MM.1S (cell line): ENCODE data around the gene ABCB9.

Experiments used
- DNase-seq: peaks from one replicate; pipeline ENCODE4 v3.0.0-alpha.2; 2015
- H2AFZ ChIP-seq: fragments of 300-600 bp; sonication (generic); 2 replicates; pipeline ENCODE4 v1.6.0; 2016; ENCODE audit warnings: antibody characterized with exemption, low read length
- H3F3A ChIP-seq: fragments of 300-600 bp; sonication (generic); 2 replicates; pipeline ENCODE4 v1.6.1; 2016; ENCODE audit warnings: mild to moderate bottlenecking, antibody characterized with exemption, low read length, moderate library complexity, mixed read lengths; ENCODE audit not compliant: insufficient read depth
- H3K27ac ChIP-seq: fragments of 300-600 bp; sonication (generic); 2 replicates; pipeline ENCODE4 v1.5.1; 2016; ENCODE audit warnings: mild to moderate bottlenecking, low read length
- H3K27me3 ChIP-seq: fragments of 300-600 bp; sonication (generic); replicated peaks from 2 replicates; pipeline ENCODE4 v1.6.0; 2016; ENCODE audit warnings: low read length; ENCODE audit not compliant: insufficient read depth
- H3K36me3 ChIP-seq: fragments of 300-600 bp; sonication (generic); replicated peaks from 2 replicates; pipeline ENCODE4 v1.6.1; 2016; ENCODE audit warnings: mild to moderate bottlenecking, low read length, mixed read lengths; ENCODE audit not compliant: insufficient read depth
- H3K4me1 ChIP-seq: fragments of 300-600 bp; sonication (generic); 2 replicates; pipeline ENCODE4 v1.6.1; 2016; ENCODE audit warnings: low read length, mixed read lengths
- H3K4me2 ChIP-seq: fragments of 300-600 bp; sonication (generic); 2 replicates; pipeline ENCODE4 v1.6.0; 2016; ENCODE audit warnings: low read depth, low read length
- H3K4me3 ChIP-seq: fragments of 300-600 bp; sonication (generic); 2 replicates; pipeline ENCODE4 v1.5.1; 2016; ENCODE audit warnings: low read length, mixed read lengths
- H3K79me2 ChIP-seq: fragments of 300-600 bp; sonication (generic); 2 replicates; pipeline ENCODE4 v1.6.1; 2016; ENCODE audit warnings: mixed run types, low read length, mixed read lengths
- H3K9ac ChIP-seq: fragments of 300-600 bp; sonication (generic); 2 replicates; pipeline ENCODE4 v1.6.1; 2016; ENCODE audit warnings: low read length, mixed read lengths
- H3K9me2 ChIP-seq: fragments of 300-600 bp; sonication (generic); replicated peaks from 2 replicates; pipeline ENCODE4 v1.6.1; 2016; ENCODE audit warnings: mild to moderate bottlenecking, low read length, mixed read lengths; ENCODE audit not compliant: insufficient read depth
- H3K9me3 ChIP-seq: fragments of 300-600 bp; sonication (generic); replicated peaks from 2 replicates; pipeline ENCODE4 v1.6.1; 2016; ENCODE audit warnings: mild to moderate bottlenecking, low read length, mixed read lengths; ENCODE audit not compliant: insufficient read depth
- H4K20me1 ChIP-seq: fragments of 300-600 bp; sonication (generic); 2 replicates; pipeline ENCODE4 v1.6.1; 2016; ENCODE audit warnings: mild to moderate bottlenecking, low read length, moderate library complexity, mixed read lengths; ENCODE audit not compliant: insufficient read depth
- CTCF ChIP-seq: fragments of 300-600 bp; sonication (generic); IDR thresholded peaks from 2 replicates; pipeline ENCODE4 v1.5.1; 2016; ENCODE audit warnings: antibody characterized with exemption, low read length, mixed read lengths
- EZH2 ChIP-seq: fragments of 300-600 bp; sonication (generic); optimal IDR thresholded peaks from 2 replicates; pipeline ENCODE3; 2017; ENCODE audit warnings: low read depth, mild to moderate bottlenecking, antibody characterized with exemption, low read length, mixed read lengths
- EZH2phosphoT487 ChIP-seq: fragments of 300-600 bp; sonication (generic); IDR thresholded peaks from 2 replicates; pipeline ENCODE4 v1.6.1; 2018; ENCODE audit warnings: antibody characterized with exemption, low read length

ABCB9 gene

DNA sequence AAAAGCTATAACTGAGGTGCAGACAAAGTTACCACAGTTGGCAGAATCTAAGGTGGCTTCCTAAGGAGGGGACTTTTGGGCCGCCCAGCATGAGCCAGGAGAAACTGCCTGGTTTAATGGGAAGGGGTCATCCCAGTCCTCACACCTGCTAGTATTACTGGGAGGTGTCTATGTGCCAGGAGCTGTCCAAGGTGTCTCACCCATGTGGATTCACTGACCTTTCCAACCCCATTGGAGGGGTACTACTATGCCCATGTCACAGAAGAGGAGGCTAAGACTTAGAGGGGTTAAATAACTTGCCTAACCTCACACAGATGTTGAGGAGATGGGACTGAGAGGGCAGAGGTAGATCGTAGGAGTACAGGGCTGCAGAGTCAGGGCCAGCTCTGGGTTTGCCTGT lies 10.2 kb downstream of the ABCB9 start:
- Histone ChIP-seq H3K9me3 (no peaks in the 10 kb centered on the region), H3K4me2 (no peak overlapping the region), H3K4me1 (no peaks in the 10 kb centered on the region), H3K4me3 (no peak overlapping the region), H4K20me1 (no peaks in the 10 kb centered on the region), H3K9me2 (no peaks in the 10 kb centered on the region), H3K36me3 (no peaks in the 10 kb centered on the region), H3K79me2 (0 out of 2 replicates have a peak, but pooled peaks cover 4% of the 10 kb centered on the region), H3K27ac (no peak overlapping the region), H3F3A (no peaks in the 10 kb centered on the region), H2AFZ (no peak overlapping the region), H3K27me3 (no peaks in the 10 kb centered on the region), H3K9ac (no peak overlapping the region)
- no peak for TF ChIP-seq EZH2phosphoT487
- TF ChIP-seq EZH2, result no peak
- no peak for TF ChIP-seq CTCF
- DNase-seq, result no peak

DNA sequence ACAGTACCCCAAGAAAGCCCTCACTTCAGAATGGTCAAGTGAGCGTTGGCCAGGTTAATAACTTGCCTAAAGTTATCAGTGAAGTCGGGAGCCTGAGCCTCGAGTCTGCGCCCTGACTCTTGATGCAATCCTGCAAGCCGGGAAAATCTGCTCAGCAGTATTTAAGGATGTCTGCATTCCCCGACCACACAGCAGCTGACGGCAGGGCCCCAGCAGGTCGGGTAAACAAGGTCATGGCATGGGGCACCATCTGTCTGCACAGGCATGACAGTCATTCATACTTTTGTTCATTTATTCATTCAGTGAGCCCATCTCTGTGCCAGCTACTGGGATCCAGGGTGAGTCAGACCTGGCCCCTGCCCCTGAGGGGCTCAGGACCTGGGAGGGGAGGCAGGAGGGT lies 11.1 kb downstream of the ABCB9 start:
- H3K9me2 ChIP-seq, result no peaks in the 10 kb centered on the region
- no peaks in the 10 kb centered on the region for H3K9me3 ChIP-seq
- H4K20me1 ChIP-seq, result no peaks in the 10 kb centered on the region
- no peak overlapping the region for H3K4me2 ChIP-seq
- no peak for DNase-seq
- no peaks in the 10 kb centered on the region for H3K4me1 ChIP-seq
- H3K4me3 ChIP-seq, result no peak overlapping the region
- TF ChIP-seq CTCF (no peak), EZH2phosphoT487 (no peak), EZH2 (no peak)
- no peak overlapping the region for H3K27ac ChIP-seq
- no peaks in the 10 kb centered on the region for H3K36me3 ChIP-seq
- H2AFZ ChIP-seq, result no peak overlapping the region
- no peaks in the 10 kb centered on the region for H3F3A ChIP-seq
- H3K79me2 ChIP-seq, result 0 out of 2 replicates have a peak, but pooled peaks cover 4% of the 10 kb centered on the region
- H3K9ac ChIP-seq, result no peak overlapping the region
- H3K27me3 ChIP-seq, result no peaks in the 10 kb centered on the region

DNA sequence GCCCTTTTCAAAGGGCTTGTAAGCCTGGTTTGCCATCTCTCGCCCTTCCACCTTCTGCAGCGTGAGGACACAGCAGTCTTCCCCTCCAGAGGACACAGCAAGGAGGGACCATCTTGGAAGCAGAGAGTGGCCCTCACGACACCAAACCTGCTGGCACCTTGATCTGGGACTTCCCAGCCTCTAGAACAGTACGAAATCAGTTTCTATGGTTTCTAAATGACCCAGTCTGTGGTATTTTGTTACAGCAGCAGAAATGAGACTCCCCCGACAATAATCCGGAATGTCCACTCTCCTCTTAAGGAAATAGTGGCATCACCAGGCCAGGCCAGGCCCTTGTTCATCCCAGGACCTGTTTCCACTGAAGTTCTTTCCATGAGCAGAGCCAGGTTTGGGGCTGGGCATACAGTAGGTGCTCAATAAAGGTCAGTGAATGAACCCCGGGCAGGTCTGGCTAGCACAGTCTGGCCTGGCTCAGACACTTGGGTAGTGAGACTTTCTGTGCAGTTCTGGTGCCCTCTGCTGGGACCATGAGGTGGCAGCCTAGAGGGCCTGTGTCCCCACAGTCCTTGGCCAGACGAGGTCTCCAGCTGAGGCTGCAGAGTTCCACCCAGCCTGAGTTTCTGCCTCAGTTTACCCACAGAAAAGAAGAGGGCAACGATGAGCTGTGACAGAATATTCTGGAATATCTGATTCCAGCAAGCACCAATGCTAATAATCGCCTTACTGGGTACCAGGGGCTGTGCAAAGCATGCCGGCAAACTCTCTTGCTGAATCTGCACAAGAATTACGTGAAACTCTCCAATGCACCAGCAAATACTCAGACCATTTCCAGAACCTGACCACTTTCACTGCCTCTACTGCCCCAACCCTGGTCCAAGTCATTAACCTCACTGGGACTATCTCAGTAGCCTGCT lies 14.0 kb downstream of the ABCB9 start:
- no peak overlapping the region for H3K4me3 ChIP-seq
- no peaks in the 10 kb centered on the region for H3K4me1 ChIP-seq
- 0 out of 2 replicates have a peak, but pooled peaks cover 4% of the 10 kb centered on the region for H3K79me2 ChIP-seq
- H2AFZ ChIP-seq, result no peak overlapping the region
- TF ChIP-seq CTCF (peak; percentile 70), EZH2 (no peak)
- H3K27ac ChIP-seq, result no peak overlapping the region
- H3K9me3 ChIP-seq, result no peaks in the 10 kb centered on the region
- no peaks in the 10 kb centered on the region for H3K27me3 ChIP-seq
- H3K9ac ChIP-seq, result no peak overlapping the region
- H4K20me1 ChIP-seq, result no peaks in the 10 kb centered on the region
- no peaks in the 10 kb centered on the region for H3F3A ChIP-seq
- no peaks in the 10 kb centered on the region for H3K9me2 ChIP-seq
- H3K4me2 ChIP-seq, result no peak overlapping the region
- no peaks in the 10 kb centered on the region for H3K36me3 ChIP-seq
- DNase-seq, result peak; percentile 59
